Activated T-helper 1 cell treated with anti-CD3 and anti-CD28 coated beads, Interleukin-12 subunit alpha, Interleukin-12 subunit beta, Interleukin-2, Interleukin-4 antibody, amounts not matched to agents 30 ng/mL and 10 ng/mL and 1 ng/mL, durations not matched to agents 14 hours and 24 hours and 36 hours (primary cell): ENCODE measurements around the gene HRG. TPM values are rescaled to one million over a fixed set of nuclear protein-coding genes. Genes with fewer than 3 reads are reported as not detected.

ENCODE experiments used
- DNase-seq: peaks from one replicate; pipeline ENCODE4 v3.0.0; 2021; ENCODE audit warnings: low spot score
- H3K27ac Mint-ChIP-seq: one replicate; pipeline ENCODE4 v1.8.0; 2021; ENCODE audit warnings: mild to moderate bottlenecking, mixed read lengths
- H3K27me3 Mint-ChIP-seq: one replicate; pipeline ENCODE4 v1.8.0; 2022; ENCODE audit warnings: mild to moderate bottlenecking, moderate library complexity, mixed read lengths; ENCODE audit not compliant: insufficient read depth
- H3K36me3 Mint-ChIP-seq: one replicate; pipeline ENCODE4 v1.8.0; 2021; ENCODE audit warnings: low read depth, mixed read lengths
- H3K4me1 Mint-ChIP-seq: one replicate; pipeline ENCODE4 v1.8.0; 2021; ENCODE audit warnings: low read depth, mixed read lengths
- H3K4me3 Mint-ChIP-seq: one replicate; pipeline ENCODE4 v1.8.0; 2021; ENCODE audit warnings: mild to moderate bottlenecking, moderate library complexity, mixed read lengths
- H3K9me3 Mint-ChIP-seq: one replicate; pipeline ENCODE4 v1.8.0; 2021; ENCODE audit warnings: mixed read lengths
- intact Hi-C: fragments of 100-400 bp; cut with micrococcal nuclease; formaldehyde crosslinking; loops from one replicate; pipeline ENCODE4 v1.15.1; 2024
- total RNA-seq: library from RNA; stranded (reverse); gene quantifications from 2 replicates; pipeline ENCODE4 v1.2.3, GENCODE V29; 2022

HRG gene
- total RNA-seq, 1 donor from 2014 or later = not detected

- Mint-ChIP-seq H3K4me3 (peak overlapping the region; percentile 9), H3K9me3 (peaks cover 3% of the 10 kb centered on the region), H3K27me3 (peaks cover 4% of the 10 kb centered on the region), H3K27ac (peak overlapping the region; percentile 78), H3K4me1 (peaks cover 55% of the 10 kb centered on the region), H3K36me3 (no peaks in the 10 kb centered on the region)
- intact Hi-C loops = loop anchor here (1.0 to 5.0 kb wide), 3 partner anchors 26 to 139 kb away; partner anchors contain the start of gene EIF4A2
- DNase-seq = peak; percentile 21
These were observed 22.3 kb upstream of the HRG start for GRCh38 chr3:186643493-186643892.

DNA sequence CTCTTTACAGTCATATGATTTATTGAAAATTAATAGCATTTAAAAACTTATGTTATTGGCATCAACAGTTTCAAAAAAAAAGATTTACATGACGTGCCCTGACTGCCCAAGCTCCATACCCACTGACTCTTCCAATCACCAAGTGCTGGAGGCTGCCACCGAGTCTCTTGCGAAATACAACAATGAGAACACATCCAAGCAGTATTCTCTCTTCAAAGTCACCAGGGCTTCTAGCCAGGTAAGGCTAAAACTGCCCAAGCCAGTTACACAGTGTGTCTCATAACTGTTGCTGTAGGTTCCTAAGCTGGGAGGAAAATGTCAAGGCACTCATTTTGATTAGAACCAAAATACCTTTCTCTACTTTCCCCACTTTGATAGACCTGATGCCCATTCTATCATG, 21.1 kb upstream of the HRG start:
- Mint-ChIP-seq H3K27me3 (peaks cover 3% of the 10 kb centered on the region), H3K4me1 (peaks cover 57% of the 10 kb centered on the region), H3K27ac (no peak overlapping the region), H3K36me3 (no peaks in the 10 kb centered on the region), H3K9me3 (no peaks in the 10 kb centered on the region), H3K4me3 (no peak overlapping the region)
- intact Hi-C loops = loop anchor here (5.0 kb wide), 1 partner anchor 63 kb away; no protein-coding TSS in a partner anchor
- no peak for DNase-seq

GRCh38 chr3:186646106-186646505, 19.7 kb upstream of the HRG start:
- DNase-seq = no peak
- Mint-ChIP-seq H3K36me3 (no peaks in the 10 kb centered on the region), H3K4me1 (peaks cover 53% of the 10 kb centered on the region), H3K27me3 (no peaks in the 10 kb centered on the region), H3K27ac (no peak overlapping the region), H3K9me3 (no peaks in the 10 kb centered on the region), H3K4me3 (no peak overlapping the region)
- intact Hi-C loops = no loop called here

GRCh38 chr3:186646841-186647240, 19.0 kb upstream of the HRG start:
- DNase-seq = no peak
- no peak overlapping the region for H3K4me3 Mint-ChIP-seq
- H3K27me3 Mint-ChIP-seq = no peaks in the 10 kb centered on the region
- H3K27ac Mint-ChIP-seq = no peak overlapping the region
- intact Hi-C loops = no loop called here
- H3K36me3 Mint-ChIP-seq = no peaks in the 10 kb centered on the region
- H3K4me1 Mint-ChIP-seq = peaks cover 46% of the 10 kb centered on the region
- H3K9me3 Mint-ChIP-seq = no peaks in the 10 kb centered on the region

GRCh38 chr3:186648851-186649250, 17.0 kb upstream of the HRG start:
- H3K27me3 Mint-ChIP-seq = no peaks in the 10 kb centered on the region
- H3K4me3 Mint-ChIP-seq = no peak overlapping the region
- no peaks in the 10 kb centered on the region for H3K36me3 Mint-ChIP-seq
- no peaks in the 10 kb centered on the region for H3K9me3 Mint-ChIP-seq
- H3K4me1 Mint-ChIP-seq = peaks cover 26% of the 10 kb centered on the region
- H3K27ac Mint-ChIP-seq = no peak overlapping the region
- intact Hi-C loops = no loop called here
- no peak for DNase-seq

- no peak overlapping the region for H3K4me3 Mint-ChIP-seq
- DNase-seq = no peak
- no peaks in the 10 kb centered on the region for H3K36me3 Mint-ChIP-seq
- H3K4me1 Mint-ChIP-seq = peaks cover 13% of the 10 kb centered on the region
- no peak overlapping the region for H3K27ac Mint-ChIP-seq
- intact Hi-C loops = loop anchor here (2.0 kb wide), 1 partner anchor 17 kb away; no protein-coding TSS in a partner anchor
- H3K27me3 Mint-ChIP-seq = peaks cover 4% of the 10 kb centered on the region
- no peaks in the 10 kb centered on the region for H3K9me3 Mint-ChIP-seq
These were observed 14.1 kb upstream of the HRG start for GRCh38 chr3:186651678-186652215.

- H3K27ac Mint-ChIP-seq = no peak overlapping the region
- peaks cover 5% of the 10 kb centered on the region for H3K4me1 Mint-ChIP-seq
- intact Hi-C loops = loop anchor here (2.0 kb wide), 1 partner anchor 18 kb away; no protein-coding TSS in a partner anchor
- no peak for DNase-seq
- no peaks in the 10 kb centered on the region for H3K36me3 Mint-ChIP-seq
- no peaks in the 10 kb centered on the region for H3K9me3 Mint-ChIP-seq
- no peak overlapping the region for H3K4me3 Mint-ChIP-seq
- peaks cover 8% of the 10 kb centered on the region for H3K27me3 Mint-ChIP-seq
These were observed 12.6 kb upstream of the HRG start for GRCh38 chr3:186653080-186653707.

- no peak for DNase-seq
- Mint-ChIP-seq H3K27me3 (peaks cover 13% of the 10 kb centered on the region), H3K4me1 (peaks cover 5% of the 10 kb centered on the region), H3K36me3 (no peaks in the 10 kb centered on the region), H3K9me3 (no peaks in the 10 kb centered on the region), H3K4me3 (no peak overlapping the region), H3K27ac (no peak overlapping the region)
- intact Hi-C loops = loop anchor here (2.0 kb wide), 1 partner anchor 19 kb away; no protein-coding TSS in a partner anchor
These were observed 11.8 kb upstream of the HRG start for GRCh38 chr3:186653984-186654383.

GRCh38 chr3:186663361-186664118, 2.3 kb upstream of the HRG start:
- H3K4me3 Mint-ChIP-seq = no peak overlapping the region
- no peaks in the 10 kb centered on the region for H3K9me3 Mint-ChIP-seq
- no peak overlapping the region for H3K27ac Mint-ChIP-seq
- H3K36me3 Mint-ChIP-seq = no peaks in the 10 kb centered on the region
- intact Hi-C loops = loop anchor here (5.0 kb wide), 1 partner anchor 804 kb away; no protein-coding TSS in a partner anchor
- peaks cover 5% of the 10 kb centered on the region for H3K4me1 Mint-ChIP-seq
- no peak for DNase-seq
- H3K27me3 Mint-ChIP-seq = peaks cover 8% of the 10 kb centered on the region

GRCh38 chr3:186664119-186664495, 1.7 kb upstream of the HRG start:
- H3K4me1 Mint-ChIP-seq = peaks cover 7% of the 10 kb centered on the region
- no peaks in the 10 kb centered on the region for H3K36me3 Mint-ChIP-seq
- no peak overlapping the region for H3K27ac Mint-ChIP-seq
- DNase-seq = no peak
- H3K9me3 Mint-ChIP-seq = no peaks in the 10 kb centered on the region
- intact Hi-C loops = loop anchor here (5.0 kb wide), 1 partner anchor 803 kb away; no protein-coding TSS in a partner anchor
- peaks cover 5% of the 10 kb centered on the region for H3K27me3 Mint-ChIP-seq
- H3K4me3 Mint-ChIP-seq = no peak overlapping the region

GRCh38 chr3:186664506-186664905, 1.3 kb upstream of the HRG start:
- H3K36me3 Mint-ChIP-seq = no peaks in the 10 kb centered on the region
- no peaks in the 10 kb centered on the region for H3K9me3 Mint-ChIP-seq
- peaks cover 11% of the 10 kb centered on the region for H3K4me1 Mint-ChIP-seq
- DNase-seq = no peak
- H3K27ac Mint-ChIP-seq = no peak overlapping the region
- intact Hi-C loops = loop anchor here (5.0 kb wide), 1 partner anchor 803 kb away; no protein-coding TSS in a partner anchor
- peaks cover 3% of the 10 kb centered on the region for H3K27me3 Mint-ChIP-seq
- no peak overlapping the region for H3K4me3 Mint-ChIP-seq

DNA sequence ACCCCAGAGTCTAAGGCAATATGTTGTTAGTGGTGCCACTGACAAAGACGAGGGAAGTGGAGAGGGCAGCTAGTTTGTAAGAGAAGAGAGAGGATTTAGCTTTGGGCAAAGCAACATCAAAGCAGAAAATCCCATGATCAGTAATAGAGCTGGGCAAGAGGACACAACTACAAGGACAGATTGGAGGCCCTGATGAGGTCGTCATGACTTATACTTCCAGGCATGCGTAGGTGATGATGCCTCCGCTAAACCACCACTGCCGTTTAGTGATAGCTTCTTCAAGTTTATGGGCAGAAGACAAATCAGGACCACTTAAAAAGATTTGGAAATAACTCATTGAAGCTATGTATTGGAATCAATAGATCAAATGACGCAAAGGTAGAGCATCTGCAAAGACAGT, 2.6 kb downstream of the HRG start:
- intact Hi-C loops = no loop called here
- H3K27me3 Mint-ChIP-seq = peaks cover 6% of the 10 kb centered on the region
- no peak for DNase-seq
- no peak overlapping the region for H3K4me3 Mint-ChIP-seq
- H3K4me1 Mint-ChIP-seq = peaks cover 19% of the 10 kb centered on the region
- no peak overlapping the region for H3K27ac Mint-ChIP-seq
- no peaks in the 10 kb centered on the region for H3K36me3 Mint-ChIP-seq
- H3K9me3 Mint-ChIP-seq = no peaks in the 10 kb centered on the region
